Left lung (tissue), 10 donors: ENCODE results near the gene LTA4H. TPM values are rescaled to one million over a fixed set of nuclear protein-coding genes. Genes with fewer than 3 reads are reported as not detected.

Experiments used
- ATAC-seq: fragments of 200-7000 bp; cut with Tn5 transposase; one replicate; pipeline ENCODE4 v1.9.1; 2020; ENCODE audit warnings: moderate library complexity
- DNase-seq, 4 donors: peaks; one replicate each; pipeline ENCODE4 v3.0.0-alpha.2; 2013 to 2020
- H3K27ac ChIP-seq, 2 donors: fragments of 200-600 bp; sonication (generic) in 1 of 2; one replicate each; pipeline versions ENCODE4 v1.5.0 to v1.8.0; 2020 to 2021
- H3K27me3 ChIP-seq, 2 donors: fragments of 200-600 bp; sonication (generic) in 1 of 2; one replicate each; pipeline versions ENCODE4 v1.5.0 to v1.8.0; 2020 to 2021
- H3K36me3 ChIP-seq, 2 donors: fragments of 200-600 bp; sonication (generic) in 1 of 2; one replicate each; pipeline versions ENCODE4 v1.5.0 to v1.8.0; 2020 to 2021
- H3K4me1 ChIP-seq, 2 donors: fragments of 200-600 bp; one replicate each; pipeline ENCODE4 v1.8.0; 2021
- H3K4me3 ChIP-seq, 2 donors: fragments of 200-600 bp; sonication (generic) in 1 of 2; one replicate each; pipeline versions ENCODE4 v1.5.0 to v1.8.0; 2020 to 2021; ENCODE audit warnings: mild to moderate bottlenecking in 1 of 2
- H3K9me3 ChIP-seq, 2 donors: fragments of 200-600 bp; sonication (generic) in 1 of 2; one replicate each; pipeline versions ENCODE4 v1.5.0 to v1.8.0; 2020 to 2021
- CTCF ChIP-seq, 2 donors: fragments of 200-600 bp; sonication (generic) in 1 of 2; IDR thresholded peaks; one replicate each; pipeline versions ENCODE4 v1.5.0 to v1.8.0; 2021; ENCODE audit warnings: antibody characterized with exemption in 2 of 2
- intact Hi-C, 2 donors: fragments of 100-400 bp; cut with DNase I; formaldehyde crosslinking; loops; one replicate each; pipeline versions ENCODE4 v1.11.2 to v1.14.2; 2022
- polyA plus RNA-seq, 6 donors: library from polyadenylated mRNA; unstranded; fragments of 120-200 nt; gene quantifications; one replicate each; pipeline ENCODE4 v1.2.1, GENCODE V29; 2013; ENCODE audit not compliant: insufficient read length in 6 of 6
- total RNA-seq, 2 donors: library from RNA; stranded (reverse); fragmentation: NEBNext Ultra II Directional; extraction: Animal tissue kit (Norgen Biotek cat#: 25700); gene quantifications; one replicate each; pipeline ENCODE4 v1.2.1, GENCODE V29; 2021
- donor health status: DM: no; HTN: yes; CAD: no.
- donor health status: DM: no; HTN: no; CAD: no.

Gene LTA4H
- total and polyA plus RNA-seq, 8 donors: 173 to 227 (median 203) TPM

GRCh38 chr12:96048393-96048969, 13.1 kb upstream of the LTA4H start:
- Histone ChIP-seq H3K27ac (peak overlapping the region; percentile 79 to 90), H3K4me3 (no peak overlapping the region), H3K36me3 (no peaks in the 10 kb centered on the region), H3K27me3 (no peaks in the 10 kb centered on the region), H3K4me1 (peaks cover 15 to 78% of the 10 kb centered on the region in 2 donors), H3K9me3 (no peaks in the 10 kb centered on the region)
- intact Hi-C loops: no loop called here
- DNase-seq (peak in 1 of 4 donors; percentile 16), ATAC-seq (peak; percentile 66)
- TF ChIP-seq CTCF (IDR thresholded peaks at IDR 0.05): no peak

- DNase-seq (peak; percentile 37 to 85 (median 64)), ATAC-seq (peak; percentile 77)
- no peaks in the 10 kb centered on the region for H3K27me3 ChIP-seq
- H3K4me3 ChIP-seq: no peak overlapping the region
- no peaks in the 10 kb centered on the region for H3K36me3 ChIP-seq
- intact Hi-C loops: no loop called here
- no peak for TF ChIP-seq CTCF (IDR thresholded peaks at IDR 0.05)
- H3K27ac ChIP-seq: peak overlapping the region; percentile 79 to 90
- H3K9me3 ChIP-seq: no peaks in the 10 kb centered on the region
- peaks cover 15 to 75% of the 10 kb centered on the region in 2 donors for H3K4me1 ChIP-seq
Observed at GRCh38 chr12:96047229-96048211, 12.1 kb upstream of the LTA4H start.

GRCh38 chr12:96046543-96047228, 11.3 kb upstream of the LTA4H start:
- no peaks in the 10 kb centered on the region for H3K36me3 ChIP-seq
- H3K9me3 ChIP-seq: no peaks in the 10 kb centered on the region
- H3K27ac ChIP-seq: peak overlapping the region; percentile 79 to 90
- DNase-seq (no peak), ATAC-seq (peak; percentile 3)
- no peaks in the 10 kb centered on the region for H3K27me3 ChIP-seq
- no peak overlapping the region for H3K4me3 ChIP-seq
- no peak for TF ChIP-seq CTCF (IDR thresholded peaks at IDR 0.05)
- intact Hi-C loops: no loop called here
- peaks cover 15 to 71% of the 10 kb centered on the region in 2 donors for H3K4me1 ChIP-seq

- H3K27me3 ChIP-seq: no peaks in the 10 kb centered on the region
- TF ChIP-seq CTCF (IDR thresholded peaks at IDR 0.05): no peak
- H3K9me3 ChIP-seq: no peaks in the 10 kb centered on the region
- intact Hi-C loops: no loop called here
- DNase-seq (peak in 2 of 4 donors; percentile 71), ATAC-seq (peak; percentile 6)
- peaks cover 15 to 71% of the 10 kb centered on the region in 2 donors for H3K4me1 ChIP-seq
- no peak overlapping the region for H3K4me3 ChIP-seq
- peak overlapping the region; percentile 79 to 90 for H3K27ac ChIP-seq
- no peaks in the 10 kb centered on the region for H3K36me3 ChIP-seq
Observed at GRCh38 chr12:96045566-96045965, 10.2 kb upstream of the LTA4H start.

GRCh38 chr12:96044943-96045290, 9.5 kb upstream of the LTA4H start:
- H3K4me3 ChIP-seq: no peak overlapping the region
- no peaks in the 10 kb centered on the region for H3K27me3 ChIP-seq
- intact Hi-C loops: no loop called here
- H3K27ac ChIP-seq: peak overlapping the region; percentile 79 to 90
- no peaks in the 10 kb centered on the region for H3K36me3 ChIP-seq
- no peaks in the 10 kb centered on the region for H3K9me3 ChIP-seq
- no peak for TF ChIP-seq CTCF (IDR thresholded peaks at IDR 0.05)
- no peak for ATAC-seq
- no peak for DNase-seq
- H3K4me1 ChIP-seq: peaks cover 15 to 72% of the 10 kb centered on the region in 2 donors
